Nephron progenitor cell (in vitro differentiated cells): ENCODE data around the gene ATP13A2.

Experiments used
- DNase-seq: peaks from one replicate; pipeline ENCODE4 v3.0.0; 2021
- H3K27ac Mint-ChIP-seq: 2 replicates; pipeline ENCODE4 v1.8.0; 2021; ENCODE audit warnings: mild to moderate bottlenecking, moderate library complexity, mixed read lengths
- H3K27me3 Mint-ChIP-seq: 2 replicates; pipeline ENCODE4 v1.8.0; 2021; ENCODE audit warnings: mild to moderate bottlenecking, low read depth, mixed read lengths; ENCODE audit not compliant: poor library complexity
- H3K36me3 Mint-ChIP-seq: 2 replicates; pipeline ENCODE4 v1.8.0; 2021; ENCODE audit warnings: low read depth, mixed read lengths
- H3K4me1 Mint-ChIP-seq: 2 replicates; pipeline ENCODE4 v1.8.0; 2021; ENCODE audit warnings: mixed read lengths
- H3K4me3 Mint-ChIP-seq: 2 replicates; pipeline ENCODE4 v1.8.0; 2021; ENCODE audit warnings: mild to moderate bottlenecking, moderate library complexity, mixed read lengths
- H3K9me3 Mint-ChIP-seq: 2 replicates; pipeline ENCODE4 v1.8.0; 2021; ENCODE audit warnings: mild to moderate bottlenecking, moderate library complexity, mixed read lengths
- TF ChIP-seq, protein P1 (sequence below): fragments of 200-600 bp; sonication (generic); IDR thresholded peaks from 2 replicates; pipeline ENCODE4 v1.5.0; 2021; ENCODE audit warnings: antibody characterized with exemption

Gene ATP13A2

DNA sequence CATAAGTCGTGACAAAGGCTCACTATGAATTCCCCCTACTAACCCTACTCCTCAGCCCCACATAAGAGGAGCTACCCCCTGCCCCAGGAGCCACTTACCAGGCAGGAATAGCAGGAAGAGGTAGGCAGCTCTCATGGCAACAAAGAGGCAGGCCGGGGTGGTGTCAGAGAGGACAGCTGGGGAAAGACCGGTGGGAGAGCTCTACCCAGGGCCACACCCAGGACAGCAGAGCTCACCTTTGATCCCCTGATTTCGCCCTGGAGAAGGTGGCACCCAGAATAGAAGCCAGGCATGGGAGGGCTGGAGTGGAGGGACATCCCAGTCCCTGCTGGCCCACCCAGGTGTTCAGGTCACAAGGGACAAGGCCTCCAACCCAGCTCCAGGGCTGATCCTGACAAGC, 33.6 kb downstream of the ATP13A2 start:
- peaks cover 7% of the 10 kb centered on the region for H3K27me3 Mint-ChIP-seq
- H3K27ac Mint-ChIP-seq, result no peak overlapping the region
- TF ChIP-seq, protein P1, sequence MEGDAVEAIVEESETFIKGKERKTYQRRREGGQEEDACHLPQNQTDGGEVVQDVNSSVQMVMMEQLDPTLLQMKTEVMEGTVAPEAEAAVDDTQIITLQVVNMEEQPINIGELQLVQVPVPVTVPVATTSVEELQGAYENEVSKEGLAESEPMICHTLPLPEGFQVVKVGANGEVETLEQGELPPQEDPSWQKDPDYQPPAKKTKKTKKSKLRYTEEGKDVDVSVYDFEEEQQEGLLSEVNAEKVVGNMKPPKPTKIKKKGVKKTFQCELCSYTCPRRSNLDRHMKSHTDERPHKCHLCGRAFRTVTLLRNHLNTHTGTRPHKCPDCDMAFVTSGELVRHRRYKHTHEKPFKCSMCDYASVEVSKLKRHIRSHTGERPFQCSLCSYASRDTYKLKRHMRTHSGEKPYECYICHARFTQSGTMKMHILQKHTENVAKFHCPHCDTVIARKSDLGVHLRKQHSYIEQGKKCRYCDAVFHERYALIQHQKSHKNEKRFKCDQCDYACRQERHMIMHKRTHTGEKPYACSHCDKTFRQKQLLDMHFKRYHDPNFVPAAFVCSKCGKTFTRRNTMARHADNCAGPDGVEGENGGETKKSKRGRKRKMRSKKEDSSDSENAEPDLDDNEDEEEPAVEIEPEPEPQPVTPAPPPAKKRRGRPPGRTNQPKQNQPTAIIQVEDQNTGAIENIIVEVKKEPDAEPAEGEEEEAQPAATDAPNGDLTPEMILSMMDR, result no peak
- no peak for DNase-seq
- H3K4me1 Mint-ChIP-seq, result peaks cover 70% of the 10 kb centered on the region
- H3K4me3 Mint-ChIP-seq, result peak overlapping the region; percentile 59
- no peaks in the 10 kb centered on the region for H3K9me3 Mint-ChIP-seq
- H3K36me3 Mint-ChIP-seq, result no peaks in the 10 kb centered on the region

- H3K9me3 Mint-ChIP-seq, result no peaks in the 10 kb centered on the region
- peaks cover 4% of the 10 kb centered on the region for H3K36me3 Mint-ChIP-seq
- DNase-seq, result no peak
- H3K4me1 Mint-ChIP-seq, result peaks cover 70% of the 10 kb centered on the region
- peaks cover 7% of the 10 kb centered on the region for H3K27me3 Mint-ChIP-seq
- H3K4me3 Mint-ChIP-seq, result no peak overlapping the region
- TF ChIP-seq, protein P1, result no peak
- peak overlapping the region; percentile 79 for H3K27ac Mint-ChIP-seq
Observed at GRCh38 chr1:16977377-16977776, 34.4 kb downstream of the ATP13A2 start.

DNA sequence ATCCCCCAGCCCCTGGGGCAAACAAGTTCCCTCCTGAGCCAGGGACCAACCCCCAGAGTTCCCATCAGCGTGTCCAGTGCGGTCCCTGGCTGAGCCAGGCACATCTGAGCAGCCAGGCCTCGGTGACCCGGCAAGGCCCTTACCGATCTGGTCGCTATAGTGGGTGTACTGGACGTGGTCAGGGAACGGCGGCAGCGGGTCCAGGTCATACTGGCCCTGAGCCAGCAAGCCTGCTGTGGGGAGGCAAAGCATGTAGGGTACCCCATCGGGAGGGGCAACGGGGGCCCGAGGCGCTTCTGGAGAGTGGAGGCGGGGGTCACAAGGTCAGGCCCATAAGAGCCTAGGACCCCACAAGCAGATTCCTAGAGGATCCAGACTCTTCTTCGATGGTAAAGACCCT, 34.8 kb downstream of the ATP13A2 start:
- Mint-ChIP-seq H3K27me3 (peaks cover 7% of the 10 kb centered on the region), H3K4me1 (peaks cover 70% of the 10 kb centered on the region), H3K27ac (peak overlapping the region; percentile 68), H3K9me3 (no peaks in the 10 kb centered on the region), H3K4me3 (no peak overlapping the region), H3K36me3 (peaks cover 4% of the 10 kb centered on the region)
- TF ChIP-seq, protein P1, result no peak
- DNase-seq, result no peak

DNA sequence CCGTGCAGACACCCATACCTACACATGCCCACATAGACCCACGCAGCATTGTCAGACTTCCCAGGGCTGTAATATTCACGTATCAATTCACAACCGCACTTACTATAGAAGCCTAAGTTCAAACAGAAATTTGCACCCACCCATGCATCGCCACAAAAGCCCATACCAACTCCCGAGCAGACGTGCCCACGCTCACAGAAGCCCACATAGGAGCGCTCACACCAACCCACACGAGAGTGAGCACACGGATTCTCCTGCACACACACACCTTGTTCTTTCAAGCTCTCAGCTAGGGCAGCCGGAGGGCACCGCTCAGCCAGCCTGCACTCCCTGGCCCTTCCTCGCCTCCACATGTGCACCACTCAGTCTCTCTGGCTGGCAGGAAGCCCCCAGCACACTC, 35.9 kb downstream of the ATP13A2 start:
- peak overlapping the region; percentile 98 for H3K27ac Mint-ChIP-seq

GRCh38 chr1:16975211-16975610, 36.5 kb downstream of the ATP13A2 start:
- DNase-seq, result no peak
- H3K4me1 Mint-ChIP-seq, result peaks cover 67% of the 10 kb centered on the region
- TF ChIP-seq, protein P1, result no peak
- H3K27me3 Mint-ChIP-seq, result no peaks in the 10 kb centered on the region
- peak overlapping the region; percentile 98 for H3K27ac Mint-ChIP-seq
- peaks cover 4% of the 10 kb centered on the region for H3K36me3 Mint-ChIP-seq
- no peaks in the 10 kb centered on the region for H3K9me3 Mint-ChIP-seq
- no peak overlapping the region for H3K4me3 Mint-ChIP-seq

More for the DNA sequence above, 35.9 kb downstream of the ATP13A2 start:
- Mint-ChIP-seq H3K36me3 (peaks cover 4% of the 10 kb centered on the region), H3K27me3 (peaks cover 2% of the 10 kb centered on the region), H3K4me1 (peaks cover 66% of the 10 kb centered on the region), H3K9me3 (no peaks in the 10 kb centered on the region), H3K4me3 (no peak overlapping the region)
- DNase-seq, result no peak
- TF ChIP-seq, protein P1, result no peak

DNA sequence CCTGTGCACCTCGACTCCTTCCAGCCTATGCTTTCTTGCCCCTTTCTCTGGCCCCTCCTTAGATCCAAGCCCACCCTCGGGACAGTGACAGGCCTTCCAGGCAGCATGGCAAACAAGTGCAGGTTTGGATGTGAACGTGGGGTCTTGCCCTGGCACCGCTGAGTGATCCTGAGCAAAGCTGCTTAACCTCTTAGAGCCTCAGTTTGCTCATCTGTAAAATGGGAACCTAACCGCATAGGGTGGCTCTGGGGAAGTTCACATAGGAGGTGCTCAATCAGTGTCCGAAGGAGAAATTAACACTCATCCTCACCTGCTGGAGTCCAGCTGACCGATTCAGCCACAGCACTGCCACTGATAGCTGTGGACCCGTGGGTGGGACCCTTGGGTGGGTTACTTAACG, 38.5 kb downstream of the ATP13A2 start:
- H3K4me1 Mint-ChIP-seq, result peaks cover 53% of the 10 kb centered on the region
- no peaks in the 10 kb centered on the region for H3K9me3 Mint-ChIP-seq
- H3K27ac Mint-ChIP-seq, result peak overlapping the region; percentile 85
- H3K36me3 Mint-ChIP-seq, result peaks cover 4% of the 10 kb centered on the region
- DNase-seq, result no peak
- no peaks in the 10 kb centered on the region for H3K27me3 Mint-ChIP-seq
- TF ChIP-seq, protein P1, result no peak
- H3K4me3 Mint-ChIP-seq, result no peak overlapping the region
